ENCODE measurements around the gene SAMHD1.
"Not testable (repeated sequence)": the region's sequence is repeated elsewhere in the genome, so short reads cannot be mapped to it uniquely, and the experiment has no call there.

SAMHD1 gene

DNA sequence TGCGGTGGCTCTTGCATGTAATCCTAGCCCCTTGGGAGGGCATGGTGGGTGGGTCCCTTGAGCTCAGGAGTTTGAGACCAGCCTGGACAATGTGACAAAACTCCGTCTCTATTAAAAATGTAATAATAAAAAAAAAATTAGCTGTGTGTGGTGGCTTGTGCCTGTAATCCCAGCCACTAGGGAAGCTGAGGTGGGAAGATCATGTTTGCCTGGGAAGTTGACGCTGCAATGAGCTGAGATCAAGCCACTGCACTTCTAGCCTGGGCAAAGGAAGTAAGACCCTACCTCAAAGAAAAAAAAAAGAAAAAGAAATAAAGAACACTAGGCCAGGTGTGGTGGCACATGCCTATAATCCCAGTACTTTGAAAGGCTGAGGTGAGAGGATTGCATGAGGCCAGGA is 4.5 kb upstream of the SAMHD1 start:
- no peak for DNase-seq (ENCODE audit: low spot score)

DNA sequence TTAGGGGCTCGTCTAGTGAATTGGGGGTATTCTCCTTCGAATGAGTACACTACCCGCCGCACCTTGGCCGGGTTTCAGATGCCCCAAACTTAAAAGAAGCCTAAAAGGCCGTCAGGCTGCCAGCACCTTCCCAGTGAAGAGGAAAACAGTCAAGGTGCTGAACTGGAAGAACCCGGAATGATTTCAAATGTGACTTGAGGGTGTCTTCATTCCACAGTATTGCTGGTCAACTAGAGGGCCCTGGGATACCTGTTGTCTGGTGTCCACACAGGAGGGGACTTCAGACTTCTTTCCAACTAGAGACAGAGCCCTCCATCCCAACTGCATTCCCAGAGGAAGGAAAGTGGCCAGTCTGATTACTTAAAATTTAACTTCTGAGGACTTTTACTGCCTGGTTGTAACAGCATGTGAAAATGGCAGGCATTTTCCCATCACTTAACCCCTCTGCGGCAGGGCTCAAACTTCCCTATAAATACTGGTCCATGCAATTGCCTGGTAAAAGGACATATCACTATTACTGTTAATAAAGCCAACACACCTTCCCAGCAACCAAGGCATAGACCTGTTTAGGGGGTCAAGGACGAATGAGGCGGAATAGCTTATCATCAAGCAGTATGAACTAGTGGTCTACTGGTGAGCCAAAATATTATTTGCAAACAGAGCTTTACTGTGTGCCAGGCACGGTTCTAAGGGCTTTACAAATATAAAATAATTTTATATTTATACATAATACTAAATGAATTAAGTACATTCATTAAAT is 651 bp upstream of the SAMHD1 start:
- DNase-seq (ENCODE audit: low spot score) = no peak

DNA sequence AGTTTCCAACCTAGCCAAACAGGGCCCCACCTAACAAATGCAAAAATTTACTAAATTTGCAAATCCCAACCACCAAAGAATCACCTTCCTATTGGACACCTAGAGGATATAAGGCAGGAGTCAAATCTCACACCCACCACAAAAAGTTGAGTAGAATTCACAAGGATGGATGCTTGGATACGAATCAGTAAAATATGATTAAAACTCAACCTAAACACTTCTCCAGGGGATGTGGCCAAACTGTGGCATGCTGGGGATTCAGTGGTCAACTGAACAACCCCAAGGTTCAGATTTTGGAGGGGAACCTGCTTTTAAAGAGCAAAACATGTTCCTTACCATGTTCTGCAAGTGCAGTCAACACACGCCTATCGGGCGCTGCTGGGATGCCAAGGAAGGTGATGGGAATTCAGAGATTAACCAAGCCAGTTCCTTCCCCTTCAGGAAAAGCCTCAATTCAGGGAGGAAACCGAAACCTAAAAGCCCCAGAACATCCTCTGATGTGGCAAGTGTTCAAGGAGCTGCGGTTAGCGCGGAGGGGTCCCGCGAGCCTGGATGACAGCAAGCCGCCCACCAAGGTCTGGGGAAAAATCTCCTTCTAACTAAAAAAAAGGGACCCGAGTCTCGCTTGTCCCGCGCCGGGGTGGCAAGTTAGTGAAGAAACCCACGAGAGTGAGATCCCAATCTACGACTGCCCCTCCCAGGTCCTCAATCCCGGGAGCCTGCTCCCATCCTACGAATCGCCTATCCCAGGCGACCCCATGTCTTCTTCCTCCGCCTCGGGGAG is 902 bp downstream of the SAMHD1 start:
- no peak for DNase-seq (ENCODE audit: low spot score)

DNA sequence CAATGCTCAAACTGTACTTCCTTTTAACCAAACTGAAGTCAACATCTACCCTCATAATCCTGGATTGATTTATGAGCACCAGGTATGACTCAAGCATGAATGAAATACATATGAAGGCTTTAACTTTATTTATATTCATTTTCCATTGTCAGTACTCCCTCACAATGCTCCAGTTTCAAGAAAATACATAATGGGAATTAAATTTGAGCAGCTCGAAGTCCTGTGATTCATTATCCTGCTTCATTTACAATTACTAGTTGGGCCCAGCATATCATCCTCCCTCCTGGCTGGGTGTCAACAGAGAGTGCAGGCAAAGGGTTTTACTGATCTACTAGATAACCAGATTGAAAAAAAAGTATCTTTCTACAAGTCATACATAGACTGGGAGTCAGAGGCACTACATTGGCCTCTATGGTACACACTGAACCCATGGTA is 10.1 kb downstream of the SAMHD1 start:
- DNase-seq (ENCODE audit: low spot score) = no peak

DNA sequence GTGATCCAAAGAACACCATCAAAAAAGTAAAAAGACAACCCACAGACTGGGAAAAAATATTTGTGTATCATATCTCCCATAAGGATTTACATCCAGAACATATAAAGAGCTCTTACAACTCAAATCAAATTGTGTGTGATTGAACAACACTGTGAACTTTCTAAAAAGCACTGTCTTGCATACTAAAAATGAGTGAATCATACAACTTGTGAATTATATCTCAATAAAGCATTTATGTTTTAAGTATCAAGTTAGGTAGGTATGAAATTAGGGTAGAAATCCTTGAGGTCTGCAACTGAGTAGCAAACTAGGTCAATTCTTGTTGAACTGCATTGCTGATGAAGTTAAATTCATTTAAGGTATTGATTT is 14.1 kb downstream of the SAMHD1 start:
- no peak for DNase-seq (ENCODE audit: low spot score)

DNA sequence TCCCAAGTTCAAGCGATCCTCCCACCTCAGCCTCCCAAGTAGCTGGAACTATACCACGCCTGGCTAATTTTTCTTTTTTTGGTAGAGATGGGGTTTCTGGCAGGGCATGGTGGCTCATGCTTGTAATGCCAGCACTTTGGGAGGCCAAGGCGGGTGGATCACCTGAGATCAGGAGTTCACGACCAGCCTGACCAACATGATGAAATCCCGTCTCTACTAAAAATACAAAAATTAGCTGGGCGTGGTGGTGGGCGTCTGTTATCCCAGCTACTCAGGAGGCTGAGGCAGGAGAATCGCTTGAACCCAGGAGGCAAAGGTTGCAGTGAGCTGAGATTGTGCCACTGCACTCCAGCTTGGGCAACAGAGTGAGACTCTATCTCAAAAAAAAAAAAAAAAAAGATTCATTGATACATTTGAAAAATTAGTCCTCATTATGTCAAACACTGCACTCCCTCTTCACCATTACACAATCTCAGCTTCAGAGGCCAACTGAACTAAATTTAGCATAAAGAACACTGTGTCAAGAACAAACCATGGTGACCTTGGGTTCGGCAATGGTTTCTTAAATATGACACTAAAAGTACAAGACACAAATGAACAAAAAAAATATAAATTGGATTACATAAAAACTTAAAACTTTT is 14.6 kb downstream of the SAMHD1 start:
- not testable (repeated sequence) for DNase-seq (ENCODE audit: low spot score)

DNA sequence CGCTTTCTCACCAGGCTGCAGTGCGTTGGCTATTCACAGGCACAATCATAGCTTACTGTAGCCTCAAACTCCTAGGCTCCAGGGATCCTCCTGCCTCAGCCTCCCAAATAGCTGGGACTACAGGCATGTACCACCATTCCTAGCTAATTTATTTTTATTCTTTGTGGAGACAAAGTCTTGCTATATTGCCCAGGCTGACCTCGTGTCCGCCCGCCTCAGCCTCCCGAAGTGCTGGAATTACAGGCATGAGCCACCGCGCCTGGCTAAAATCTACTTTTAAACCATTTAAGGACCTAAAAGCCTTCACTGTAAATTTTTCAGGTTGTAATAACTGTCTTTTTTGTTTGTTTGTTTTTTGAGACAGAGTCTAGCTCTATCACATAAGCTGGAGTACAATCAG is 15.2 kb downstream of the SAMHD1 start:
- DNase-seq (ENCODE audit: low spot score) = no peak

DNA sequence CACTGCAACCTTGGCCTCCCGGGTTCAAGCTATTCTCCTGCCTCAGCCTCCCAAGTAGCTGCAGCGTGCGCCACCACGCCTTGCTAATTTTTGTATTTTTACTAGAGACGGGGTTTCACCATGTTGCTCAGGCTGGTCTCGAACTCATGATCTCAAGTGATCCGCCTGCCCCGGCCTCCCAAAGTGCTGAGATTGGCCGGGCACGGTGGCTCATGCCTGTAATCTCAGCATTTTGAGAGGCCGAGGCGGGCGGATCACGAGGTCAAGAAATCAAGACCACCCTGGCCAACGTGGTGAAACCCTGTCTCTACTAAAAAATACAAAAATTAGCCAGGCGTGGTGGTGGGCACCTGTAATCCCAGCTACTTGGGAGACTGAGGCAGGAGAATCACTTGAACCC is 17.9 kb downstream of the SAMHD1 start:
- not testable (repeated sequence) for DNase-seq (ENCODE audit: low spot score)

DNA sequence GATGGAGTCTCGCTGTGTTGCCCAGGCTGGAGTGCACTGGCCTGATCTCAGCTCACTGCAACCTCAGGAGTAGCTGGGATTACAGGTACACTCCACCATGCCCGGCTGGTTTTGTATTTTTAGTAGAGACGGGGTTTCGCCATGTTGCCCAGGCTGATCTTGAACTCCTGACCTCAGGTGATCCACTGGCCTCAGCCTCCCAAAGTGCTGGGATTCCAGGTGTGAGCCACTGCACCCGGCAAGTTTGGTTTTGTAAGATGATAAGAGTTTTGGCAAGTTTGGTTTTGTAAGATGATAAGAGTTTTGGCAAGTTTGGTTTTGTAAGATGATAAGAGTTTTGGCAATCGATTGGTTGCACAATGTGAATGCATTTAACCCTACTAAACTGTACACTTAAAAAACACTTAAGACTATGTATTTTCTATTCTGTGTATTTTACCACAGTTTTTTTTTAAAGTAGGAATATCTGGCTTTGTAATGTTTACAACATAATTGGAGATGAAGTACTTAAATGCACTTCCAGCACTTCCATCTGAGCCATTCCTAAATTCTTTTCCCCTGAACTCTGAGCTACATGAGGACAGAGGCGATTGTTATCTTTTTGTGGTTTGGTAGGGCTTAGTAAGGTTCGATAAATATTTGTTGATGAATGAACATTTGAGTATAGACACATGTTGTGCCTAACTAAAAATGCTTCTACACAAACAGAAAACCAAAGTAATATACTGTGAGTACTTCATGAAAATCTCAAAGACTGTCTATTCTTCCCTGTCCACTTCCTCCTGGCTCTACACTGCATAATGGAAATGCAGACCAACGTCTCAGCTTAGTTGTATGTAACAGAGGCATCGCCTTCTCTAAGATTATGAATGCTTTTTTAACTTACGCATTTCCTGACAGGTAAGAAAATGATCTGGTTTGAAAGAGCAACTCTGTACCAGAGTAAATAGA is 18.8 kb downstream of the SAMHD1 start:
- no peak for DNase-seq (ENCODE audit: low spot score)

DNA sequence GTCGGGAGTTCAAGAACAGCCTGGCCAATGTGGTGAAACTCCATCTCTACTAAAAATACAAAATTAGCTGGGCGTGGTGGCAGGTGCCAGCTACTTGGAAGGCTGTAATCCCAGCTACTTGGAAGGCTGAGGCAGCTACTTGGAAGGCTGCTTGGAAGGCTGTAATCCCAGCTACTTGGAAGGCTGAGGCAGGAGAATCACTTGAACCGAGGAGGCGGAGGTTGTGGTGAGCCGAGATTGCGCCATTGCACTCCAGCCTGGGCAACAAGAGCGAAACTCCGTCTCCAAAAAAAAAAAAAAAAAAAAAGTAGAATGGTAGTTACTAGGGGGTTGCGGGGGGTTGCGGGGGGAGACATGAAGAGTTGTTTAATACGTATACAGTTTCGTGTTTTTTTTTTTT is 19.4 kb downstream of the SAMHD1 start:
- DNase-seq (ENCODE audit: low spot score) = not testable (repeated sequence)

DNA sequence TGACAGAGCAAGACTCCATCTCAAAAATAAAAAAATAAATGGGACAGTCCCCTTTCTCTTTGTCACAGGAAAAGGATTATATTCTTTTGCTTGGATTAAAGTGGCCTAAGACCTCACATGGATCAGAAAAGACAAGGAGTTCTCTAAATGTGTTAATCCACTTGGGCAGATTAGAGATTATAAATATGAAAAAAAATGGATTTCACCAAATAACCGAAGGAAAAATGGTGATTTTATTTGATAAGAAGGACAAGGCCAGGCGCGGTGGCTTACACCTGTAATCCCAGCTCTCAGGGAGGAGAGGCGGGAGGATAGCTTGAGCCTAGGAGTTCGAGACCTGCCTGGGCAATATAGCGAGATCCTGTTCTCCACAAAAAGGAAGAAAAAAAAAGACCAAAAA is 21.8 kb downstream of the SAMHD1 start:
- no peak for DNase-seq (ENCODE audit: low spot score)

DNA sequence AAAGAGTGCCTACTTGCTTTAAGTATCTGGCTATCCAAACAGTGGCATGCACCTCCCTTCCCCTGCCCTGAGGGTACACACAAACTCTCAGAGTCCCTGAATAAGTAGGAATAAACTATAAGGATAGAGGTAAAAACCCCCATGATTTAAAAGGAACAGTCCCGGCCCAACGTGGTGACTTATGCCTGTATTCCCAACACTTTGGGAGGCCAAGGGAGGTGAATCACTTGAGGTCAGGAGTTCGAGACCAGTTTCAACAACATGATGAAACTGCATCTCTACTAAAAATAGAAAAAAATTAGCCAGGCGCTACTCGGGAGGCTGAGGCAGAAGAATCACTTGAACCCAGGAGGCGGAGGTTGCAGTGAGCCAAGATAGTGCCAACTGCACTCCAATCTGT is 22.2 kb downstream of the SAMHD1 start:
- no peak for DNase-seq (ENCODE audit: low spot score)

DNA sequence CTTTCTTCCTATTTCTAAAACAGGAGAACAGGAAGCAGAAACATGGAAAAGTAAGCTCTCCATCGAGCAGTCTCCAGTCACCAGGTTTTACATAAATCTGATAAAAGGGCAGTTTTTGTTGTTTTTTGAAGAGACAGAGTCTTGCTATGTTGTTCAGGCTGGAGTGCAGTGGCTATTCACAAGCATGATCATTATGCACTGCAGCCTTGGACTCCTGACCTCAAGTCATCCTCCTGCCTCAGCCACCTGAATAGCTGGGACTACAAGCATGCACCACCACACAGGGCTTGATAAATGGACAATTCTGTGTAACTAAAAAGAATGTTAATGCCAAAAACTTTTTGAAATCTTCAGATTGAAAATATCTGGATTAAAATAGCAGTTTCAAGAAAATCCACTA is 23.8 kb downstream of the SAMHD1 start:
- no peak for DNase-seq (ENCODE audit: low spot score)

DNA sequence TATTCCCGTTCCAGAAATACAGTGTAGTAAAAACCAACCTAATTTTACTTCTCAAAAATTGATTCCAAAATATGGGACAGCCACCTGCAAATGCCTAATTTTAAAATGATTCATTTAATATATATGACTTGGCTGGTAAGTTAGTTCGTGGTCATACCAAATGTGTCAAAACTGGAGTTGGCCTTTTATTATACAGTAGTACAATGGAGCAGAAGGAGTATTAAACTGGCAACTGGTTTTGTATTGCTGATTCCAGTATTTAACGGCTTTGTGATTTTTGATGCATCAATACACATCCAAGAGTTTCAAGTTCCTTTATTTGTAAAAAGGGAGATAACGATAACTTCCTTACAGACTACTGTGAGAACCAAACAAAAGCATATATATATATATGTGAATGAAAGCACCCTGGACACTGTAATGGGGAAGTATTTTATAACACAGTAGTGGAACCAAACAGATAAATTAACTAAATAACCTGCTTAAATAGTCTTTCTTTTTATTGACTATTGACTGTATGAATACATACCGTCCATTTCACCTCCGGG is 24.8 kb downstream of the SAMHD1 start:
- DNase-seq (ENCODE audit: low spot score) = no peak

DNA sequence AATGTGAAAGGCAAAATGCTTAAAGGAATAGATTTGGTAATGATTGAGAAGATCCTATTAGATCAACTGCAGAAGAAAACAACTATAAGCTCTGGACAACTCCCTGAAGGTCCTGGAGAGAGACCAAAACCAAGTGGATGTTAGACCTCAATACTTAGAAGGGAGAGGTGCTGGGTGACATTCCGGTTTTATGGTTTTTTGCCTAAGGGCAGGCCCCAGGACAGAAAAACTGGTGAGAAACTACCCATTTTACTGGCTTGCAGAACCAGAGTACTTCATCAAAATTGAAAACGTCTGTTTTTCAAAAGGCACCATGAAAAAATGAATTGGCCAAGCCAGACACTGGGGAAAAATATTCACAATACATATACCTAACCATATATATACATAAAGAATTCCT is 26.3 kb downstream of the SAMHD1 start:
- no peak for DNase-seq (ENCODE audit: low spot score)

DNA sequence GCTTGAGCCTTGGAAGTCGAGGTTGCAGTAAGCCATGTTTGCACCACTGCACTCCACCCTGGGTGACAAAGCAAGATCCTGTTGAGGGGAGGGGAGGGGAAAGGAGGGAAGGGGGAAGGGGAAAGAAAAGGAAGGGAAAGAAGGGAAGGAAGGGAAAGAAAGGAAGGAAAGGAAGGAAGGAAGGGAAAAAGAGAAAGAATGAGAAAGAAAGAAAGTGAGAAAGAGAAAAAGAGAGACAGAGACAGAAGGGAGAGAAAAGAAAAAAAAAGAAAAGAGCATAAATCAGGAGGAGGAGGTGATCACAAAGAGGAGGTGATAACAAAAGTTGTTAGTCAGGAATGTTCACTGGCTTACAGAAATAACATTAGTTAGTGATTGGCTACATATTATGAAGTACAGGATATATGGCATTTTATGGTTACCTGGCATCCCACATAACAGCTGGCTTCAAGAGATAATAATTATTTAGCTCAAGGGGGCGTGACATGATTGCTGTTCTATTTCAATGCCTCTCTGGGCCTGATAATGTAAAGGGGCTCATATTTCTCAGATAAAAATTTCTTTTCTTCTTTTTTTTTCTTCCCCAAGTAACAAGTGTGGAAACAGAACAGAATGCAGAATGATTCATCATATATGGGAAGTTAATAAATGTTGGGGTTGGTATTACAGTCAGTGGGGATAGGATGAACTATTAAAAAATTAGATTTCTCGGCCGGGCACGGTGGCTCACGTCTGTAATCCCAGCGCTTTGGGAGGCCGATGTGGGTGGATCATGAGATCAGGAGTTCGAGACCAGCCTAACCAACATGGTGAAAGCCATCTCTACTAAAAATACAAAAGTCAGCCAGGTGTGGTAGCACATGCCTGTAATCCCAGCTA is 27.1 kb downstream of the SAMHD1 start:
- no peak for DNase-seq (ENCODE audit: low spot score)

DNA sequence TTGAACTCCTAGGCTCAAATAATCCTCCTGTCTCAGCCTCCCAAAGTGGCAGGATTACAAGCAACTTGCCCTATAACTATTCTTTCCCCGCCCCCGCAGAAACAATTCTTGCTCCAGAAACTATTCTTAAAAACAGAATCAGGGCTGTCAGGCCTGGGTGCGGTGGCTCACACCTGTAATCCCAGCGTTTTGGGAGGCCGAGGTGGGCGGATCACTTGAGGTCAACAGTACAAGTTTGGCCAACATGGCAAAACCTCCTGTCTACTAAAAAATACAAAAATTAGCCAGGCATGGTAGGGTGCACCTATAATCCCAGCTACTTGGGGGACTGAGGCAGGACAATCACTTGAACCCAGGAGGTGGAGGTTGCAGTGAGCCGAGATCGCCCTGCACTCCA is 31.2 kb downstream of the SAMHD1 start:
- no peak for DNase-seq (ENCODE audit: low spot score)

DNA sequence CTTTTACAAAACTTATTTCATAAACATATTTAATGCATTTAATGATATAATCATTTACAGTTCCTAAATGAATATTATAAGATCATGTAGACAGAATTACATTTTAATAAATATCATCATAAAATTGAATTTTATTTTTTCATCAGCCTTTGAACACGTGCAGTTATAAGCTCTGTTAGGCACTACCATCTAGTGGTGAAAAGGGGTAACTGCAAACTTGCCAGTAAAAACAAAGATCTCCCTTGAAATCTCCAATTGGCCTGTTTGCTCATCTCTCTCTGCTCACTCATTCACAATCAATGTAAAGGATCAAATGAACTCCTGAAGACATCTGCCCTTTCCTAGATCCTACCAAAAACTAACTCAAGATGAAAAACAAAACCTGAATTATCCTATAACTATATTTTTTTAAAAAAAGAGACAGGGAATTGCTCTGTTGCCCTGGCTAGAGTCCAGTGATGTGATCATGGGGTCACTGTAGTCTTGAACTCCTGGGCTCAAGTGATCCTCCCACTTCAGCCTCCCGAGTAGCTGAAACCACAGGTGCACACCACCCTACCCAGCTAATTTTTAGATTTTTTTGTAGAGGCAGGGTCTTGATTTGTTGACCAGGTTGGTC is 31.7 kb downstream of the SAMHD1 start:
- DNase-seq (ENCODE audit: low spot score) = peak; percentile 23

DNA sequence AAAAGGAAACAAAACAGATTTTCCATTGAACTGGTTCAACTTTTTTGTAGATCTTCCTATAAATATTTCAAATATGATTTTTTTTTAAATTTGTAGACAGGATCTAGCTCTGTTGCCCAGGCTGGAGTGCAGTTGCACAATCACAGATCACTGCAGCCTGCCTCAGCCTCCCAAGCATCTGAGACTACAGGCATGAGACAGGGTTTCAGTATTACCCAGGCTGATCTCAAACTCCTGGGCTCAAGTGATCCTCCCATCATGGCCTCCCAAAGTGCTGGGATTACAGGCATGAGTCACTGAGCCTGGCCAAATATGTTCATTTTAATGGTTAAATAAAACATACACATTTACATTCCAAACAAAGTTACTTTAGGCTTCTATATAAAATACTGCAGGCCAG is 33.6 kb downstream of the SAMHD1 start:
- no peak for DNase-seq (ENCODE audit: low spot score)

DNA sequence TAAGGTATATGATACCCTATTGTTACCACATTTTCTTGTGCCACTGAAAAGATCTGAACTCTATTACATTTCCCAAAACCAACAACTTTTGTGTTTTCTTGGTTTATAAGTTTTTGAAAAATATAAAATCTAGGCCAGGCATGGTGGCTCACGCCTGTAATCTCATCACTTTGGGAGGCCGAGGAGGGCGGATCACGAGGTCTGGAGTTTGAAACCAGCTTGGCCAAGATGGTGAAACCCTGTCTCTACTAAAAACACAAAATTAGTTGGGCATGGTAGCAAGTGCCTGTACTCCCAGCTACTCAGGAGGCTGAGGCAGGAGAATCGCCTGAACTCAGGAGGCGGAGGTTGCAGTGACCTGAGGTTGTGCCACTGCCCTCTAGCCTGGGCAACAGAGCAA is 34.3 kb downstream of the SAMHD1 start:
- DNase-seq (ENCODE audit: low spot score) = no peak
